ENCODE measurements around the gene GRK3. TPM values are rescaled to one million over a fixed set of nuclear protein-coding genes. Genes with fewer than 3 reads are reported as not detected.
"Not testable (repeated sequence)": the region's sequence is repeated elsewhere in the genome, so short reads cannot be mapped to it uniquely, and the experiment has no call there.

Gene GRK3
- polyA plus RNA-seq (2013, experiment 1 of 2): 13.5 TPM
- 13.4 TPM for polyA plus RNA-seq (2013, experiment 2 of 2)

GRCh38 chr22:25564320-25564978 lies at the start of gene GRK3:
GRK3 (plus strand) TSS chr22:25564675; CDS start chr22:25565041, 366 bp downstream.
- H4K8ac ChIP-seq (ENCODE audit: low read depth, low read length): no peak within 1 kb of the TSS
- no peak within 1 kb of the TSS for H2BK120ac ChIP-seq (ENCODE audit: low read depth, low read length)
- WGBS, 2 donors (ENCODE audit: extremely low coverage in 2 of 2, insufficient read length in 2 of 2, insufficient replicate concordance in 1 of 2): no CpG with 5 or more reads among the region's 73 CpGs
- H3K27me3 ChIP-seq (ENCODE audit: control insufficient read depth in 3 of 3, insufficient read depth in 3 of 3, low read depth in 1 of 3, low read length in 3 of 3): peaks cover 0 to 5% (median 0%) of the 10 kb centered on the region in 3 experiments
- H2BK12ac ChIP-seq (ENCODE audit: low read length): no peak within 1 kb of the TSS
- peak within 1 kb of the TSS; percentile 66 for H2BK5ac ChIP-seq (ENCODE audit: low read length)
- no peak within 1 kb of the TSS for H4K91ac ChIP-seq (ENCODE audit: low read depth, low read length, poor library complexity)
- no peaks in the 10 kb centered on the region for H3K36me3 ChIP-seq (replicated peaks in 1 of 2; ENCODE audit: control insufficient read depth in 2 of 2, insufficient read depth in 2 of 2, low read length in 2 of 2)
- H3K79me1 ChIP-seq (ENCODE audit: low read depth, low read length): peaks cover 2% of the 10 kb centered on the region
- H2AK5ac ChIP-seq (ENCODE audit: low read depth, low read length): peak within 1 kb of the TSS; percentile 8
- peak within 1 kb of the TSS; percentile 85 for H3K9ac ChIP-seq (ENCODE audit: low read depth, low read length, poor library complexity)
- H2AFZ ChIP-seq (ENCODE audit: low read length): peak within 1 kb of the TSS; percentile 96
- H3K27ac ChIP-seq (replicated peaks; ENCODE audit: low read length): no peak within 1 kb of the TSS
- H3K18ac ChIP-seq (ENCODE audit: low read length): peak within 1 kb of the TSS; percentile 91
- peak; percentile 78 for DNase-seq (ENCODE audit: low spot score)
- H3K23ac ChIP-seq (ENCODE audit: low read depth, low read length, poor library complexity): peak within 1 kb of the TSS; percentile 55
- peak within 1 kb of the TSS; percentile 91 for H3K4me2 ChIP-seq (ENCODE audit: insufficient read depth, low read length, poor library complexity, severe bottlenecking)
- no peaks in the 10 kb centered on the region for H3K9me3 ChIP-seq (replicated peaks in 1 of 2; ENCODE audit: control insufficient read depth in 2 of 2, insufficient read depth in 1 of 2, low read depth in 1 of 2, low read length in 2 of 2)
- peak within 1 kb of the TSS; percentile 45 for H2BK15ac ChIP-seq (ENCODE audit: low read length)
- peaks cover 8 to 24% of the 10 kb centered on the region in 2 donors for H3K4me1 ChIP-seq (ENCODE audit: control insufficient read depth in 2 of 2, insufficient read depth in 1 of 2, low read depth in 1 of 2, low read length in 2 of 2)
- H3K14ac ChIP-seq (ENCODE audit: low read length): peak within 1 kb of the TSS; percentile 56
- peak within 1 kb of the TSS; percentile 62 to 95 for H3K4me3 ChIP-seq (ENCODE audit: low read length in 2 of 2)
- H3K4ac ChIP-seq (ENCODE audit: low read length): no peak within 1 kb of the TSS

DNA sequence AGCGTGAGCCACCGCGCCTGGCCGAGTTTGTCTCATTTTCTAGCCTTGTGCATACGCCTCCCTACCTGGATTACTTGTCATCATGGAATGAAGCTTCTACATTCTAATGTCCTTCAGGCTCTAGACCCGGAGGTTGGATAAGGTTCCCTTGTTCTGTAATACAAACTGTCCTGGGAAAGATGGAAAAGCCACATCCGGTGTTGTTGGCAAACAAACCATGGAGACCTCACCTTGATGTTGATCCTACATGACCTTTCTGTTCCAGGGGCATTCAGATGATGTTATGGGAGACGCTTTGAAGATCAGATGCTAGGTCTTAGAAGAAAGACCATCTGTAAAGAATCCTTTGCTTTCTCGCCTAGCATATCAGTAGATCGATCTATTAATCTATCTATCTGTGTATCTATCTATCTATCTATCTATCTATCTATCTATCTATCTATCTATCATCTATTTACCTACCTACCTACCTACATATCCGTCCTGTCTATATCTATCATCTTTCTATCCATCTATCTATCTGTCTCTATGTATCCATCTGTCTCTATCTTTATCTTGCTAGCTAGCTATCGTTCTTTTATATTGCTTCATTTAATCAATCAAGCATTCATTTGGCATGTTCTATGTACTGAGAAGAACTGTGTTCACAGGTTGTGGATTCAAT lies 46.3 kb upstream of the GRK3 start:
- Histone ChIP-seq H3K23ac (ENCODE audit: low read depth, low read length, poor library complexity) (no peak overlapping the region), H3K27me3 (ENCODE audit: control insufficient read depth in 3 of 3, insufficient read depth in 3 of 3, low read depth in 1 of 3, low read length in 3 of 3) (no peaks in the 10 kb centered on the region), H3K27ac (replicated peaks; ENCODE audit: low read length) (no peak overlapping the region), H3K36me3 (replicated peaks in 1 of 2; ENCODE audit: control insufficient read depth in 2 of 2, insufficient read depth in 2 of 2, low read length in 2 of 2) (peaks cover 5% of the 10 kb centered on the region in 2 donors), H4K8ac (ENCODE audit: low read depth, low read length) (no peak overlapping the region), H2BK12ac (ENCODE audit: low read length) (no peak overlapping the region), H4K91ac (ENCODE audit: low read depth, low read length, poor library complexity) (no peak overlapping the region), H2BK5ac (ENCODE audit: low read length) (no peak overlapping the region), H3K79me1 (ENCODE audit: low read depth, low read length) (no peaks in the 10 kb centered on the region), H2BK120ac (ENCODE audit: low read depth, low read length) (no peak overlapping the region), H3K9ac (ENCODE audit: low read depth, low read length, poor library complexity) (no peak overlapping the region), H3K4me3 (ENCODE audit: low read length in 2 of 2) (no peak overlapping the region), H3K4ac (ENCODE audit: low read length) (no peak overlapping the region), H3K4me1 (ENCODE audit: control insufficient read depth in 2 of 2, insufficient read depth in 1 of 2, low read depth in 1 of 2, low read length in 2 of 2) (peaks cover 2 to 3% of the 10 kb centered on the region in 2 donors), H3K4me2 (ENCODE audit: insufficient read depth, low read length, poor library complexity, severe bottlenecking) (no peak overlapping the region), H3K14ac (ENCODE audit: low read length) (no peak overlapping the region), H2AFZ (ENCODE audit: low read length) (no peak overlapping the region), H3K18ac (ENCODE audit: low read length) (no peak overlapping the region), H2BK15ac (ENCODE audit: low read length) (no peak overlapping the region), H3K9me3 (replicated peaks in 1 of 2; ENCODE audit: control insufficient read depth in 2 of 2, insufficient read depth in 1 of 2, low read depth in 1 of 2, low read length in 2 of 2) (peaks cover 0 to 7% of the 10 kb centered on the region in 2 donors), H2AK5ac (ENCODE audit: low read depth, low read length) (no peak overlapping the region)
- WGBS, 2 donors (ENCODE audit: extremely low coverage in 2 of 2, insufficient read length in 2 of 2, insufficient replicate concordance in 1 of 2): 100% methylated on average over 1 of the region's 12 CpGs
- no peak for DNase-seq (ENCODE audit: low spot score)

- Histone ChIP-seq H3K23ac (ENCODE audit: low read depth, low read length, poor library complexity) (no peak overlapping the region), H2BK12ac (ENCODE audit: low read length) (no peak overlapping the region), H2BK120ac (ENCODE audit: low read depth, low read length) (no peak overlapping the region), H3K4me3 (ENCODE audit: low read length in 2 of 2) (no peak overlapping the region), H3K4me1 (ENCODE audit: control insufficient read depth in 2 of 2, insufficient read depth in 1 of 2, low read depth in 1 of 2, low read length in 2 of 2) (no peaks in the 10 kb centered on the region), H3K9me3 (replicated peaks in 1 of 2; ENCODE audit: control insufficient read depth in 2 of 2, insufficient read depth in 1 of 2, low read depth in 1 of 2, low read length in 2 of 2) (peaks cover 4 to 16% of the 10 kb centered on the region in 2 donors), H3K36me3 (replicated peaks in 1 of 2; ENCODE audit: control insufficient read depth in 2 of 2, insufficient read depth in 2 of 2, low read length in 2 of 2) (peaks cover 5% of the 10 kb centered on the region in 2 donors), H3K79me1 (ENCODE audit: low read depth, low read length) (no peaks in the 10 kb centered on the region), H3K4me2 (ENCODE audit: insufficient read depth, low read length, poor library complexity, severe bottlenecking) (no peak overlapping the region), H2AK5ac (ENCODE audit: low read depth, low read length) (no peak overlapping the region), H3K4ac (ENCODE audit: low read length) (no peak overlapping the region), H3K18ac (ENCODE audit: low read length) (no peak overlapping the region), H2AFZ (ENCODE audit: low read length) (no peak overlapping the region), H3K9ac (ENCODE audit: low read depth, low read length, poor library complexity) (no peak overlapping the region), H3K27me3 (ENCODE audit: control insufficient read depth in 3 of 3, insufficient read depth in 3 of 3, low read depth in 1 of 3, low read length in 3 of 3) (no peaks in the 10 kb centered on the region), H4K91ac (ENCODE audit: low read depth, low read length, poor library complexity) (no peak overlapping the region), H3K14ac (ENCODE audit: low read length) (no peak overlapping the region), H2BK5ac (ENCODE audit: low read length) (no peak overlapping the region), H3K27ac (replicated peaks; ENCODE audit: low read length) (no peak overlapping the region), H4K8ac (ENCODE audit: low read depth, low read length) (no peak overlapping the region), H2BK15ac (ENCODE audit: low read length) (no peak overlapping the region)
- DNase-seq (ENCODE audit: low spot score): no peak
- WGBS, 2 donors (ENCODE audit: extremely low coverage in 2 of 2, insufficient read length in 2 of 2, insufficient replicate concordance in 1 of 2): no CpG with 5 or more reads among the region's 1 CpG
Observed at GRCh38 chr22:25525376-25525775, 39.1 kb upstream of the GRK3 start.

DNA sequence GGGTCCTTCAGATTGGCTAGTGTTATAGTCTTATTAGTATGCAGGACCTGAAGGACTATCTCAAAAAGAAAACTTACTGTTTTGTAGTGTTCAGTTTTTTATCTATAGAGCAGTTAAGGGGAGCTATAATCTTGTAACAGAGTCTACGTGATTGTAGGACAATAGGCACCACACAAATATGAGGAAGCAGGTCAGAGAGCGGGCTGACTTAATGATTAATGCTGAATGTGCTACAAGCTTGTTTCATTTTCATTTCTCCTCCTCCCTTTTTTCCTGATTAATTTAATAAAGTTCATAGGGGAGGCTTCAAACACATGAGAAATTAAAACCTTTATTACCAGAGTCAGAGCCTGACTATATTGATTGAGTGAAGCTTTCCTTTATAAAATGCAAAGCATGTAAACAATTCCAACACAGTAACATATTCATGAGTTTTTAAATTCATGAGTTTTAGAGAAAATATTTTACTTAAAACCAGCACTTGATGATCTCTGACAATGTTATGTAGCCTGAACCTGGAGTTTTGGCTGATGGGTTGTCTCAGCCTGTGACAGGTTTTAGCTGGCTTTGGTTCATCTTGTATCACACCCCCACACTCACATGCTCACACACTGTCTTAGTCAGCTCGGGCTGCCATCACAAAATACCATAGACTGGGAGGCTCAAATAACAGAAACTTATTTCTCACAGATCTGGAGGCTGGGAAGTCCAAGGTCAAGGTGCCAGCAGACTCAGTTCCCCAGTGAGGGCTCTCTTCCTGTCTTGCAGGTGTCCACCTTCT lies 38.5 kb upstream of the GRK3 start:
- H2BK12ac ChIP-seq (ENCODE audit: low read length); H3K27me3 ChIP-seq (ENCODE audit: control insufficient read depth in 3 of 3, insufficient read depth in 3 of 3, low read depth in 1 of 3, low read length in 3 of 3); H2AFZ ChIP-seq (ENCODE audit: low read length); DNase-seq (ENCODE audit: low spot score); H2AK5ac ChIP-seq (ENCODE audit: low read depth, low read length); H2BK15ac ChIP-seq (ENCODE audit: low read length); H3K79me1 ChIP-seq (ENCODE audit: low read depth, low read length); H3K4me2 ChIP-seq (ENCODE audit: insufficient read depth, low read length, poor library complexity, severe bottlenecking); H4K91ac ChIP-seq (ENCODE audit: low read depth, low read length, poor library complexity); H3K14ac ChIP-seq (ENCODE audit: low read length); H3K4me1 ChIP-seq (ENCODE audit: control insufficient read depth in 2 of 2, insufficient read depth in 1 of 2, low read depth in 1 of 2, low read length in 2 of 2); H4K8ac ChIP-seq (ENCODE audit: low read depth, low read length); H2BK120ac ChIP-seq (ENCODE audit: low read depth, low read length); H3K27ac ChIP-seq (replicated peaks; ENCODE audit: low read length); H3K9ac ChIP-seq (ENCODE audit: low read depth, low read length, poor library complexity); H3K4ac ChIP-seq (ENCODE audit: low read length); H3K23ac ChIP-seq (ENCODE audit: low read depth, low read length, poor library complexity); H2BK5ac ChIP-seq (ENCODE audit: low read length); H3K4me3 ChIP-seq (ENCODE audit: low read length in 2 of 2); H3K36me3 ChIP-seq (replicated peaks in 1 of 2; ENCODE audit: control insufficient read depth in 2 of 2, insufficient read depth in 2 of 2, low read length in 2 of 2); H3K18ac ChIP-seq (ENCODE audit: low read length): not testable (repeated sequence)
- WGBS, 2 donors (ENCODE audit: extremely low coverage in 2 of 2, insufficient read length in 2 of 2, insufficient replicate concordance in 1 of 2): no CpG with 5 or more reads among the region's 3 CpGs
- peaks cover 4 to 16% of the 10 kb centered on the region in 2 donors for H3K9me3 ChIP-seq (replicated peaks in 1 of 2; ENCODE audit: control insufficient read depth in 2 of 2, insufficient read depth in 1 of 2, low read depth in 1 of 2, low read length in 2 of 2)

Measured in neuronal stem cell (in vitro differentiated cells).